NOMO-1 treated with dmso at 0.1 percent for 144 hours (cell line): ENCODE measurements around the gene RAB41.
"Not testable (repeated sequence)": the region's sequence is repeated elsewhere in the genome, so short reads cannot be mapped to it uniquely, and the experiment has no call there.

Experiments
- DNase-seq: peaks from one replicate; lab custom pipeline; 2025; ENCODE audit not compliant: unreplicated experiment; lab: John Stamatoyannopoulos, UW

The RAB41 gene

DNA sequence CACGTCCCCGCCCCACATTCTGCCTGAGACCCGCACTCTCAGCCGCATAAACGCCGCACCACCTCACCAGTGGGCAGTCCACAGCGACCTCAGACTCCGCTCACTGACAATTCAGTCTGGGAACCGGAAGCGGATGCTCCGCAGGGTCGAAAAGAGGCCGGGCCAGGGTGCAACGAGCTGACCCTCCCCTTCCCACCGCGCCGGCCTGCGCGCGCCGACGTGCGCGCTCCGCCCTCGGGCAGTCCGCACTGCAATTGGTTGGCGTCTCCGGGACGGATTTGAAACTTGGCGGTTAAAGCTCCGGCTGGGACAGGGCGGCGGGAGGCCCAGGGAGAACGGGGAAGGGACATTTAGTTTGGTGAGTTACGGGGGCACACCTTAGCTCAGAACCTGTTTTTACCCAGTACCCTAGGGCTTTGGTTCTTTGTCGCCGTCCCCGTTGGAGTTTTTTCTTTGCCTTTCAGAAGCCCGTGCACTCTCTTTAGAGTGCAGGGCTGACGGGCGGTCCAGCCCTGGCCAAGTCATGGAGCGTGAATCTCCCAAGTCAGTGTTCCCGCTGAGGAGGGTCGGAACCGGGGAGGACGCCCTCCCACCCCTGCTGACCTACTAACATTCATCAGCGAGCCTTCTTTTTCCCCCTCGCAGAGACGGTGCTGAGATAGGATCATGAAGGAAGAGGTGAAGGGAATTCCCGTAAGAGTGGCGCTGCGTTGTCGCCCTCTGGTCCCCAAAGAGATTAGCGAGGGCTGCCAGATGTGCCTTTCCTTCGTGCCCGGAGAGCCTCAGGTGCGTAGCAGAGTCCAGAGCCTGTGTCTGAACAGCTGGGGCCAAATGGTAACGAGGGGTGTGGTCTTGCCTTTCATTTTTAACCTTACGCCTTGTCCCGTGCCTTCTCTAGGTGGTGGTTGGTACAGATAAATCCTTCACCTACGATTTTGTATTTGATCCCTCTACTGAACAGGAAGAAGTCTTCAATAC, 8.1 kb downstream of the RAB41 start, which contains the start of the genes KIF4A and PDZD11:
TSS of gene KIF4A (plus strand) at position 312 of the 978 bp plus-strand sequence. CDS start at position 667, 355 bp downstream.
TSS of gene PDZD11 (minus strand) at position 135 of the 978 bp plus-strand sequence. CDS start 586 bp downstream, outside the sequence.
- peak; percentile 67 for DNase-seq

GRCh38 chrX:70292788-70293187, 10.8 kb downstream of the RAB41 start:
- no peak for DNase-seq

- no peak for DNase-seq
Measured at GRCh38 chrX:70293621-70294020, 11.6 kb downstream of the RAB41 start.

GRCh38 chrX:70301716-70302115, 19.7 kb downstream of the RAB41 start:
- no peak for DNase-seq

DNA sequence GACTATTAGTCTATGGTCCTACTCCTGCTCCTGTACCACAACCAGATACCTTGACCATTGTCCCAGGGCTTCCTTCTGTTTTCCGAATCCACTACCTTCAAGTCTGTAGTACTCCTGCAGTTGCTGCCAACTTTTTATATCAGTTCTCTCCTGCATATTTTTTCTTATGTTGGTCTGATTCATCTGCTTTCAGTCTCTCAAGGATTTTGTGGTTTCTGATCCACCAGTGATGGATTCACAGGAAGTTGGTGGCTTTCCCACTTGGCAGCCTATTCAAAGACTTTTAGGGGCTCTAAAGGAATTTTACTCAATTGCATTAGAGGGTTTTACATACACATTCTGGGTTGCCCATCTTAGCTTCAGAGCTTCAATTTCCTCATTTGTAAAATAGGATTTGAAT, 31.5 kb downstream of the RAB41 start:
- DNase-seq = no peak

- DNase-seq = no peak
Measured at GRCh38 chrX:70322784-70323183, 40.8 kb downstream of the RAB41 start.

- DNase-seq = not testable (repeated sequence)
Measured at GRCh38 chrX:70323628-70324027, 41.7 kb downstream of the RAB41 start.

DNA sequence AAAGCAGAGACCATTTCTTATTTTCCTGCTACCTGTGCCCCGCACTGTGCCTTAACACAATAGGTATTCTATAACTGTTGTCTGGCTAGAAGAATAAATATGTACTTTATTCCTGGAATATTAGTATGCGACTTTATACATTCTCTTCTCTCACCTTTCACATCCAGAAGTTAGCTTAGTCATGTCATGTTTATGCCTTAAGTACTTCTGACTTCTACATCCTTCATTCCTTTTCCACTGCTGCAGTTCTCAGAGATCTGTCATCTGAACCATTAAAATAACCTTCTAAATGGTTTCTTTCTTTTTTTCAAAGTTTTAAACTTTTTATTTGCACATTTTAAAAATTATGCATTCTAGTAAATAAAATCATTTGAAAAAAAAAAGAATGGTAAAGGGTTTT, 42.4 kb downstream of the RAB41 start:
- DNase-seq = no peak

GRCh38 chrX:70331161-70331560, 49.2 kb downstream of the RAB41 start:
- no peak for DNase-seq

GRCh38 chrX:70332600-70332999, 50.6 kb downstream of the RAB41 start:
- DNase-seq = no peak
